ENCODE results near the gene CILP2.

Gene CILP2

GRCh38 chr19:19508217-19508616 is 29.8 kb upstream of the CILP2 start:
- no peak overlapping the region for H3K4me3 ChIP-seq (ENCODE audit: low read depth, low read length)
- no peaks in the 10 kb centered on the region for H3K4me1 ChIP-seq (ENCODE audit: control insufficient read depth, insufficient read depth, low read length)
- CTCF ChIA-PET = no interaction called here
- peaks cover 4 to 44% of the 10 kb centered on the region in 2 experiments; a peak in 2 of 3 replicates for H3K36me3 ChIP-seq (ENCODE audit: control insufficient read depth in 2 of 2, insufficient read depth in 1 of 2, low read length in 2 of 2)
- no peak overlapping the region for H3K27ac ChIP-seq (ENCODE audit: extremely low read depth, low read depth, low read length)
- POLR2A ChIA-PET = no interaction called here
- TF ChIP-seq ZSCAN16 (tag by site-specific recombination; IDR thresholded peaks at IDR 0.05) = no peak
- no peaks in the 10 kb centered on the region for H3K9me3 ChIP-seq (ENCODE audit: control insufficient read depth, insufficient read depth, low read depth, low read length)

- Histone ChIP-seq H3K36me3 (ENCODE audit: control insufficient read depth in 2 of 2, insufficient read depth in 1 of 2, low read length in 2 of 2) (peaks cover 0 to 23% of the 10 kb centered on the region in 2 experiments; a peak in 1 of 3 replicates), H3K4me1 (ENCODE audit: control insufficient read depth, insufficient read depth, low read length) (no peaks in the 10 kb centered on the region), H3K9me3 (ENCODE audit: control insufficient read depth, insufficient read depth, low read depth, low read length) (no peaks in the 10 kb centered on the region), H3K27ac (ENCODE audit: extremely low read depth, low read depth, low read length) (no peak overlapping the region), H3K4me3 (ENCODE audit: low read depth, low read length) (no peak overlapping the region)
- ChIA-PET CTCF (interaction anchor here (1.2 kb wide), 1 partner anchor 22 kb away, joined by 3 read pairs; no protein-coding TSS in a partner anchor), POLR2A (interaction anchor here (0.6 kb wide), 1 partner anchor 188 kb away, joined by 8 read pairs; no protein-coding TSS in a partner anchor)
- TF ChIP-seq, protein P1, sequence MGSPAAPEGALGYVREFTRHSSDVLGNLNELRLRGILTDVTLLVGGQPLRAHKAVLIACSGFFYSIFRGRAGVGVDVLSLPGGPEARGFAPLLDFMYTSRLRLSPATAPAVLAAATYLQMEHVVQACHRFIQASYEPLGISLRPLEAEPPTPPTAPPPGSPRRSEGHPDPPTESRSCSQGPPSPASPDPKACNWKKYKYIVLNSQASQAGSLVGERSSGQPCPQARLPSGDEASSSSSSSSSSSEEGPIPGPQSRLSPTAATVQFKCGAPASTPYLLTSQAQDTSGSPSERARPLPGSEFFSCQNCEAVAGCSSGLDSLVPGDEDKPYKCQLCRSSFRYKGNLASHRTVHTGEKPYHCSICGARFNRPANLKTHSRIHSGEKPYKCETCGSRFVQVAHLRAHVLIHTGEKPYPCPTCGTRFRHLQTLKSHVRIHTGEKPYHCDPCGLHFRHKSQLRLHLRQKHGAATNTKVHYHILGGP (tag by site-specific recombination; IDR thresholded peaks at IDR 0.05) = no peak
These were observed 27.6 kb upstream of the CILP2 start for GRCh38 chr19:19510432-19510831.

DNA sequence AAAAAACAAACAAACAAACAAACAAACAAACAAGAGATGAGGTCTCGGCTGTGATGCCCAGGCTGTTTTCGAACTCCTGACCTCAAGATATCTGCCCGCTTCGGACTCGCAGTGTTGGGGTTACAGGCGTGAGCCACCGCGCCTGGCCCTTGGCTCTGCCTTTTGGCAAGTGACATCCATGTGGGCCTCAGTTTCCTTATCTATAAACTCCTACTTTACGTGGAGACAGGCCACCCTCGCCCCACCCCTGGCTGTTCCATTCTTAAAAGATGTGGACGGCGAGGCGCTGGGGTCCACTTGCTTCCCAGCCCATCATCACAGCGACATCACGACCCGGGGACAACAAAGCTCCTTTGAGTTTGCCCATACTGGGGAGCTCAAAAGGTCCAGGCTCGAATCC is 24.4 kb upstream of the CILP2 start:
- H3K36me3 ChIP-seq (ENCODE audit: control insufficient read depth in 2 of 2, insufficient read depth in 1 of 2, low read length in 2 of 2) = peaks cover 4 to 7% of the 10 kb centered on the region in 2 experiments; a peak in 2 of 3 replicates
- H3K4me1 ChIP-seq (ENCODE audit: control insufficient read depth, insufficient read depth, low read length) = no peaks in the 10 kb centered on the region
- no peaks in the 10 kb centered on the region for H3K9me3 ChIP-seq (ENCODE audit: control insufficient read depth, insufficient read depth, low read depth, low read length)
- ChIA-PET CTCF (no interaction called here), POLR2A (no interaction called here)
- H3K4me3 ChIP-seq (ENCODE audit: low read depth, low read length) = no peak overlapping the region
- TF ChIP-seq KLF7 (tag by site-specific recombination; IDR thresholded peaks at IDR 0.05; ENCODE audit: borderline replicate concordance) = no peak
- TF ChIP-seq OVOL3 (tag by site-specific recombination; IDR thresholded peaks at IDR 0.05) = no peak
- TF ChIP-seq ZNF23 (tag by site-specific recombination; IDR thresholded peaks at IDR 0.05; ENCODE audit: borderline replicate concordance) = no peak
- TF ChIP-seq ZNF138 (tag by site-specific recombination; IDR thresholded peaks at IDR 0.05; ENCODE audit: borderline replicate concordance) = no peak
- H3K27ac ChIP-seq (ENCODE audit: extremely low read depth, low read depth, low read length) = no peak overlapping the region

DNA sequence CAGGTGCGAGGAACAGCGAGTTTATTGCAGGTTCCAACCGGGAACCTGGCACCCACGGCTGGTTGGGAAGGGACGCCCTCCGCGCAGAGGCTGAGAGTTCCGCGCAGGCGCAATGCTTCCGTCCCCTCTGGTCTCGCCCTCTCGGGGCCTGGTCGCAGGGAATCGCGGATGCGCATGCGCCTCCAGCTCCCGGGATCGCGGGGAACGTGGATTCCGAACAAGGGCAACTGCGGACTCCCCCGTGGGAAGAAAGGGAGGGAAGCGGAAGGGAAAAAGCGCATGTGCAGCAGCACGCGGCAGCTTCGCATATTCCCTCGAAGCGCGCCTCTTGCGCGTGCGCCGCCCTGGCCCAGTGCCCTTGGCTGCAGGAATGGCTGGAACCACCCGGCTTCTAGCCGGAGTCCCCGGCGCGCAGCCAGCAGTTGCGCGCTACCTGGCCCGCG is 23.8 kb upstream of the CILP2 start:
- Histone ChIP-seq H3K4me1 (ENCODE audit: control insufficient read depth, insufficient read depth, low read length) (no peaks in the 10 kb centered on the region), H3K9me3 (ENCODE audit: control insufficient read depth, insufficient read depth, low read depth, low read length) (no peaks in the 10 kb centered on the region), H3K36me3 (ENCODE audit: control insufficient read depth in 2 of 2, insufficient read depth in 1 of 2, low read length in 2 of 2) (peaks cover 4 to 11% of the 10 kb centered on the region in 2 experiments; a peak in 2 of 3 replicates), H3K4me3 (ENCODE audit: low read depth, low read length) (no peak overlapping the region), H3K27ac (ENCODE audit: extremely low read depth, low read depth, low read length) (no peak overlapping the region)
- CTCF ChIA-PET = no interaction called here
- POLR2A ChIA-PET = no interaction called here
- TF ChIP-seq ZBTB10 (tag by site-specific recombination; IDR thresholded peaks at IDR 0.05) = no peak
- TF ChIP-seq TCF7L2 (IDR thresholded peaks at IDR 0.05; ENCODE audit: borderline replicate concordance, low read depth, low read length) = no peak
- no peak for TF ChIP-seq ZNF404 (tag by site-specific recombination; IDR thresholded peaks at IDR 0.05)
- no peak for TF ChIP-seq GLI4 (tag by site-specific recombination; IDR thresholded peaks at IDR 0.05)
- no peak for TF ChIP-seq ZNF707 (tag by site-specific recombination; IDR thresholded peaks at IDR 0.05)
- no peak for TF ChIP-seq BCL11B (tag by site-specific recombination; IDR thresholded peaks at IDR 0.05; ENCODE audit: low read depth)
- no peak for TF ChIP-seq ZBTB21 (tag by site-specific recombination; IDR thresholded peaks at IDR 0.05)
- TF ChIP-seq HOXA7 (CRISPR knock-in tag; IDR thresholded peaks at IDR 0.05; ENCODE audit: borderline replicate concordance) = no peak
- TF ChIP-seq KLF7 (tag by site-specific recombination; IDR thresholded peaks at IDR 0.05; ENCODE audit: borderline replicate concordance) = no peak
- TF ChIP-seq ZNF132 (tag by site-specific recombination; IDR thresholded peaks at IDR 0.05; ENCODE audit: borderline replicate concordance) = no peak
- no peak for TF ChIP-seq OSR2 (tag by site-specific recombination; IDR thresholded peaks at IDR 0.05)
- TF ChIP-seq ZNF324 (tag by site-specific recombination; IDR thresholded peaks at IDR 0.05) = no peak
- no peak for TF ChIP-seq ZNF596 (tag by site-specific recombination; IDR thresholded peaks at IDR 0.05)
- TF ChIP-seq HIC1 (tag by site-specific recombination; IDR thresholded peaks at IDR 0.05) = no peak
- TF ChIP-seq ZNF629 (tag by site-specific recombination; IDR thresholded peaks at IDR 0.05) = no peak
- TF ChIP-seq ZNF549 (tag by site-specific recombination; IDR thresholded peaks at IDR 0.05) = no peak
- TF ChIP-seq EGR2 (tag by site-specific recombination; IDR thresholded peaks at IDR 0.05; ENCODE audit: low read depth) = no peak
- TF ChIP-seq ZNF391 (tag by site-specific recombination; IDR thresholded peaks at IDR 0.05; ENCODE audit: borderline replicate concordance, low read depth) = no peak
